ENCODE data around the gene SDR42E1. TPM values are rescaled to one million over a fixed set of nuclear protein-coding genes. Genes with fewer than 3 reads are reported as not detected.

The SDR42E1 gene
- total and polyA plus RNA-seq, 10 of the 15 experiments (the other 5 are each of a cell fraction or from before 2014, with no cell fraction given): 1.4 to 5.5 (median 2.3) TPM

- TF ChIP-seq ATF2 (IDR thresholded peaks at IDR 0.05; ENCODE audit: low read length) (no peak), DPF2 (IDR thresholded peaks at IDR 0.05) (no peak), TCF3 (IDR thresholded peaks at IDR 0.05; ENCODE audit: borderline replicate concordance, insufficient read depth, low read depth, low read length) (peak; percentile 77; the same call in 1 of the 2 replicates), SMAD1 (IDR thresholded peaks at IDR 0.05; ENCODE audit: low read depth, partially characterized antibody) (no peak), SUPT20H (IDR thresholded peaks at IDR 0.05; ENCODE audit: borderline replicate concordance, control insufficient read depth, low read depth, low read length) (no peak), KDM1A (IDR thresholded peaks at IDR 0.05; ENCODE audit: borderline replicate concordance) (no peak), BMI1 (IDR thresholded peaks at IDR 0.05; ENCODE audit: borderline replicate concordance) (no peak), ZBTB4 (CRISPR knock-in tag; IDR thresholded peaks at IDR 0.05) (no peak), SP1 (IDR thresholded peaks at IDR 0.05; ENCODE audit: low read depth, low read length) (no peak), RBBP5 (conservative IDR thresholded peaks at IDR 0.05) (no peak), ZBED1 (IDR thresholded peaks at IDR 0.05; ENCODE audit: borderline replicate concordance) (no peak), ZSCAN29 (IDR thresholded peaks at IDR 0.05) (no peak), POU2F2 (IDR thresholded peaks at IDR 0.05; ENCODE audit: borderline replicate concordance, low read depth, low read length) (peak; percentile 56; the same call in 1 of the 3 replicates), NFYA (IDR thresholded peaks at IDR 0.05; ENCODE audit: borderline replicate concordance, low read depth, low read length) (no peak), CBX3 (IDR thresholded peaks at IDR 0.05; ENCODE audit: borderline replicate concordance, low read depth) (no peak), ZNF24 (IDR thresholded peaks at IDR 0.05) (no peak), CUX1 (IDR thresholded peaks at IDR 0.05; ENCODE audit: insufficient replicate concordance, low read depth, low read length) (no peak), NFXL1 (IDR thresholded peaks at IDR 0.05; ENCODE audit: borderline replicate concordance) (no peak), IRF5 (IDR thresholded peaks at IDR 0.05; ENCODE audit: borderline replicate concordance) (no peak)
Observed at GRCh38 chr16:82011199-82011641, at the start of gene SDR42E1 (continued).
